C4-2B (cell line): Measurements from ENCODE around the gene PARP2.

Experiments used
- CTCF ChIP-seq: fragments of 450-650 bp; conservative IDR thresholded peaks from 2 replicates; pipeline ENCODE4 v1.5.1; 2017; ENCODE audit warnings: mild to moderate bottlenecking
- ZFX ChIP-seq: fragments of 450-650 bp; IDR thresholded peaks from 2 replicates; pipeline ENCODE4 v1.6.1; 2017

GRCh38 chr14:20403521-20403920, 60.1 kb downstream of the PARP2 start:
- TF ChIP-seq CTCF = no peak
- TF ChIP-seq ZFX = no peak
